Hematopoietic multipotent progenitor cell treated with erythropoietin and hydrocortisone succinate and interleukin-3 and kit ligand, for 4 days (in vitro differentiated cells): Measurements from ENCODE around the gene ITGA5.

ENCODE experiments used
- DNase-seq: peaks from one replicate; pipeline ENCODE4 v3.0.0-alpha.2; 2015

ITGA5 gene

DNA sequence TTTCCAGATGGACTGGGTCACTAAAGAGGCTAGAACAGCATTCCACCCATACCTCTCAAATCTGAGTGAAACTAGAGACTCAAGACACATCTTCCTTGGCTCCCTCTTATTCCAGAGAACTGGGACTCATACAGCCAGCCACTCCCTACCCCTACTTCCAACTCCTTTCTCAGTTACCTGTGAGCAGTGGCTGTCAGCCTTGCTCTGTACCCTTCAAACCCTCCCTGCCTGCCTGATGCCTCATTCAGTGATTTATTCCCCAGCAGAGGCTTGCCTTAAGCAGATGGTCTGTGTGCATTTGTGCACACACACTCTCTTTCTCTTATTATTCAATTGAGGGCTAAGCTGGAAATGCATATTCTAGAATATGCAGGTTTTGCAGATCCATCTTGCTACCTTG, 69.4 kb downstream of the ITGA5 start:
- DNase-seq = no peak

DNA sequence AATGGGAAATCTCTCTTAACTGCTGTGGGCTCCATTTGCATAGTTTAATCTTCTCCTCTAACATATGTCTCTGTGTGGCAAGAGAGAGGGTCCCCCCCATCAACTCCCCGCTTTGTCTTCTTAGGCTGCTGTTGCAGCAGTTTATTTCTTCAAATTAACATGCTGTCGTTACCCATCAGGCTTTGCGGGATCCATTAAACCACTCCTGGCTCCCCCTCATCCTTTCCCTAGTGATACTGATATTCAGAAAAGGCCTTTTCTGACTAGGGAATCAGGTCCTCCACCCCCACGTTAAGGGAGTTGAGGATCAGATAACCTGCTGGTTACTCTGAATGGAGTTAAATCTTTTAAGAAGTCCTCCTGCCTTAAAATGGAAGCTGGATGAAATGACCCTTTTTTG, 70.0 kb downstream of the ITGA5 start:
- no peak for DNase-seq
